ENCODE measurements around the gene STX1A.

DNA sequence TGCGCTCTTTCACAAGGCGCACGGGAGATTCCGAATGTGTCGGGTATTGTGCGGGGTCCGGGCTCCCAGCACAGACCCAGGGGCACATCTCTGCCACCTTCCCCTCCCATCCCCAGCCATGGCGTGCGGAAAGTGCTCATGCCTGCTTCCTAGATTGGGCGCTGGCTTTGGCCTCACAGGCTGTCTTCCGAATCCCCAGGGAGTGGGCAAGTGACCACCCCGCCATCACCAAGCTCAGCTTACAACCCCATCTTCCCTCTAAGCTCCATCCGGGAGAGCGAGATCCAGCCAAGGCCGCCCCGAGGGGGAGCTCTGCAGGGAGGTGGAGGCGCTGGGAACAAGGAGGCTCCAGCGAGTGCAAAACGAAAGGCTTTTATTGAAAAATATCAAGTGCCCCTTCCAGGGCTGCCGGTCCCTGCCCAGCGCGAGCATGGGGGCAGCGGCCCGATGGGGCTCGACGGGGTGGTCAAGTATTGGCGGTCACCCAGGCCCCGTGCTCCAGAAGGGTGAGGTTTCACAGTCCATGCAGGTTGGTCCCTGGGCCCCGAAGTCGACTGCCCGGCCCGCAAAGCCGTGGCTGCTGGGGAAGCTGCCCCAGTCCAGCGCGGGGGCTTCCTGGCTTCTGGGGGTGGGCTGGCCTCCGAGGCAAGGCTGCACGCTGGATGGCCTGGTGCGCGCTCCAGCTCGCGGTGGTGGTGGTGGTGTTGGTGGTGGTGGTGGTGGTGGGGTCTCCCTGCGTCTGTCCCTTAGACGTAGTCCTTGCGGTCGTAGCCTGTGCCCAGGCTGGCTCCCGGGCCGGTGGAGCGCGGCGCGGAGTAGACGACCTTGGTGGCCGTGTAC is 49.4 kb upstream of the STX1A start:
- TF ChIP-seq CTCF (IDR thresholded peaks at IDR 0.05) (no peak), POLR2A (IDR thresholded peaks at IDR 0.05) (peak in 2 of 3 donors; percentile 32 to 50)
